CD4-positive, alpha-beta T cell treated with Interleukin-4 for 1 hour (primary cell): Measurements from ENCODE around the gene RXFP4.
"Not testable (repeated sequence)": the region's sequence is repeated elsewhere in the genome, so short reads cannot be mapped to it uniquely, and the experiment has no call there.

ENCODE experiments used
- DNase-seq, 2 donors: peaks; one replicate each; pipeline ENCODE4 v3.0.0-alpha.2; 2020 to 2022

The RXFP4 gene

DNA sequence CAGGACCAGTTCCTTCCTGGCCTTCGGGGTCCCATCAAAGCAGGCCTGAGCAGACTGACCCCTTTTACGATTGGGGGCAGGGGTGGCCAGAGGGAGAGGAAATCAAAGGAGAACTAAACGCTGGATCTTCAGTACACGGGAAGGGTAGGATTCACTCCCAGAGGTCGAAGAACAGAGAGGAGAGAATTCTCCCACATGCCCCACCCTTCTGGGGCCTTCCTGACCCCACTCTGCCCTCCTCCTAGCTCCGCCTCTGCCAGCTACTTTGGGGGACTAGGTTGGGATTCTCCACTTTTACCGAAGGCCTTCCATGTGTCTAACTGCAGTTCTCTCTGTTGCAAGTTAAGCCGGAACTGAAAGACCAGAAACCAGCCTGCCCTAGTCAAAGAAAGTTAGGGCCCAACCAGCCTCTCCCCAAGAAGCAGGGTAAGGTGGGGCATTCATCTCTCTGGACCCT, 37.6 kb downstream of the RXFP4 start:
- DNase-seq = no peak

- no peak for DNase-seq
These were observed 38.3 kb downstream of the RXFP4 start for GRCh38 chr1:155979597-155980343.

DNA sequence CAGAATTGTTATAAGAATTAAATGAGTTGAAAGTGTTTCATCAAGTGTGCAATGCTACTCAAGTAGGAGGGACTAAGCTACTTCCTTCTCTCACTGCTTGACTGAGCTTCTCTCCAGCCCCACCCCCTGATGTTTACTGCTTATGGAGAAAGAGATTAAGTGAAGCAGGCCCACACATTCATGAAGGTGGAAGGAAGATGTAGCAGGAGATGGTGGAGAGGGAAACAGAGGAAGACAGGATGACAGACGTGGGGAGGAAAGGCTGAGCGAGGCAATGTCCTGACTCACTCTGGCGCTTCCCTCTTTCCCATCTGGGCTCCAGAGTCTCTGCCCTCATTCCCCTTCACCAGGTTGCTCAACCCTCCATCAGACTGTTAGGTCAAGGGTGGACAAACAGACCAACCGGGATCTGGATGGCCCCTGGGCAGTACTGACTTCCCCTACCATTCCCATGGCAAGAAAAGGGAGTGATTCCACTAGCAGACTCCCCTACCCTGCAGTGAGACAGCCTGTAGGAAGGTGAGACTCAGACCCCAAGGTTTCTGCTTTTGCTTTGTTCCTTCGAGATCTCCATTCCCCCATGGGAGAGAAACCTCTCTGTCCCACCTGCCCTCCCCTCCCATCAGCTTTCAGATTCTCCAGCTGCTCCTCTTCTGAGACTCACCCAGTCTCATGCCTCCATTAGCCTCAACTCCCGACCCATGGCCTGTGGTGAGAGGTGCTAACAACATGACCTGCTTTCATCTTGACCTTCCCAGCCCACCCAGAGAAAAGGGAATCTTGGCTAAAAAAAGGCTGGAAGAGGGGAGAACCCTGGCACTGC, 40.0 kb downstream of the RXFP4 start:
- peak; percentile 54 to 56 for DNase-seq

GRCh38 chr1:155982106-155982505, 40.7 kb downstream of the RXFP4 start:
- DNase-seq = no peak

DNA sequence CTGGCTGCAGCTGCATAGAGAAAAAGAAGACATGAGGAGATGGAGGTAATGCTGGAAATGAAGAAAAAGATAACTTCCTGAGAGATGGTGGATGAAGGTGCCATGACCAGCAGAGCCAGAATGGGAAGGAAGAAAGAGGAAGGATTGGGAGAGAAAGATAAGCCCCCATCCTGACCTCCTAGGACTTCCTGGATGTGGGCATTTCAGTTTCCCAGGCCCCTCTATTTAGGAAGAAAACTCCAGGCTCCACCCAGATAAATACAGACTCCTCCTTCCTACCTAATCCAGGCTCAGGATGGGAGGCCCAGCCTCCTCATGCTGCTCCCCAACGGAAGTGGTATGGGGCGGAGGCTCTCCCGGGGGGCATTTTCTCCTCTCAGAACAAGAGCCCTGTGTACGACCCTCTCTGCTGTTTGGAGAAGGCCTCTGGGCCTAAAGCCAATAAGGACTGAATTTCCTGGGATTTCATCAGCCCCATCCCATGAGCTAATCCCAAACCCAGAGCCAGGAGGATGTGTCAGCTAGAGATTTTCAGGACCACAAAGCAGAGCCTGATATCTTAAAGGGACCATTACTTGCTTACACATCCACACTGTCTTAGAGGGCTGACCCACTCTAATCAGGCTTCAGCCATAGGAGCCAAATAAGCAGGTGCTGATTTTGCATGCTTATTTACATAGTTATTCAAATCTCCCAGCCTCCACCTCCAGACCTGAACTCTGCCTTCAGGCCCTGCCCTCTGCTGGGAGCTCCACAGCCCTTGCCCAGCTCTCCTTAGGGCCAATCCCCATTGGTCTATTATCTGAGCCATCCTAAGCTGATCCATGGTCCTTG, 42.0 kb downstream of the RXFP4 start:
- DNase-seq = no peak

- no peak for DNase-seq
These were observed 42.9 kb downstream of the RXFP4 start for GRCh38 chr1:155984341-155984740.

DNA sequence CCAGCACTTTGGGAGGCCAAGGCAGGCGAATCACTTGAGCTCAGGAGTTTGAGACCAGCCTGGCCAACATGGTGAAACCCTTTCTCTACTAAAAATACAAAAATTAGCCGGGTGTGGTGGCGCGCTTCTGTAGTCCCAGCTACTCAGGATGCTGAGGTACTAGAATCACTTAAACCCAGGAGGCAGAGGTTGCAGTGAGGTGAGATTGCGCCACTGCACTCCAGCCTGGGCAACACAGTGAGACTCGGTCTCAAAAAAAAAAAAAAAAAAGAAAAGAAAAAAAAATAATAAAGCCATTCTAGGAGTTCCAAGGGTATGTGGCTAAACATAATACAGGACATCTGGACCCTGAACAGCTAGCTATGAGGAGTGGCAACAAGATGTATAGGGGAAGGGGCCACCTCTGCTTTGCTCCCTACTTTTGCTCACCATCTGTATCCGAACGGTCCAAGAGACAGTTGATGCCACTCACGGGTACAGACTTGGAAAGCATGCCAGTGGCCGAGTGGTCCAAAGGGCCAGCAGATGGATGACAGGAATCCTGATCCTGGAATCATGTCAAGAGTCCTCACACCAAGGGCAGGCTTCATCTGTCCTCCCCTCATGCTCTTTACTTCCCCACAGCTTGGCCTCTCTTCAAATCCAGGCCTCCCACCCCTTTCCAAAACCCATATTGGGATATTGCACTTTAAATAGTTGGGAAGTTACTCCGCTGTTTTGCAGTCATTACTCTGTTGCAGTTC, 43.6 kb downstream of the RXFP4 start:
- DNase-seq = not testable (repeated sequence)

GRCh38 chr1:155989242-155990004, 48.0 kb downstream of the RXFP4 start:
- peak; percentile 87 to 88 for DNase-seq

- DNase-seq = peak in 1 of 2 donors; percentile 70
These were observed 48.7 kb downstream of the RXFP4 start for GRCh38 chr1:155990005-155990739.
